CD14-positive monocyte (primary cell): ENCODE measurements around the gene PSEN1. TPM values are rescaled to one million over a fixed set of nuclear protein-coding genes. Genes with fewer than 3 reads are reported as not detected.
A peak's percentile ranks its signal among the peaks of the same experiment; 100 is the strongest.

Experiments used
- DNase-seq, 3 donors: peaks; one replicate each; pipeline ENCODE4 v3.0.0-alpha.2; 2011 to 2022
- H2AFZ ChIP-seq: 2 replicates; pipeline ENCODE4 v1.6.0; 2012; ENCODE audit warnings: mild to moderate bottlenecking, low read depth, low read length, inconsistent platforms; ENCODE audit not compliant: insufficient read depth, poor library complexity, severe bottlenecking
- H3K27ac ChIP-seq, 2 donors: 1 replicate in 1 of 2; 2 replicates in 1 of 2; pipeline ENCODE4 v1.5.1; 2012 to 2013; ENCODE audit warnings: low read length in 2 of 2, control low read depth in 1 of 2, inconsistent platforms in 1 of 2, low read depth in 1 of 2, mild to moderate bottlenecking in 1 of 2
- H3K27me3 ChIP-seq, 2 donors: one replicate each; pipeline versions ENCODE4 v1.6.0 to v1.6.1; 2011 to 2013; ENCODE audit warnings: low read length in 2 of 2; ENCODE audit not compliant: control insufficient read depth in 2 of 2, insufficient read depth in 2 of 2
- H3K36me3 ChIP-seq, 2 donors: replicated peaks in 1 of 2; 1 replicate in 1 of 2; 2 replicates in 1 of 2; pipeline versions ENCODE4 v1.5.1 to v1.6.1; 2012 to 2013; ENCODE audit warnings: low read length in 2 of 2, control low read depth in 1 of 2, inconsistent platforms in 1 of 2, mild to moderate bottlenecking in 1 of 2; ENCODE audit not compliant: insufficient read depth in 2 of 2, control insufficient read depth in 1 of 2
- H3K4me1 ChIP-seq, 2 donors: 1 replicate in 1 of 2; 2 replicates in 1 of 2; pipeline versions ENCODE4 v1.5.1 to v1.6.1; 2012 to 2013; ENCODE audit warnings: low read length in 2 of 2, control low read depth in 1 of 2, inconsistent platforms in 1 of 2, mild to moderate bottlenecking in 1 of 2, moderate library complexity in 1 of 2; ENCODE audit not compliant: insufficient read depth in 2 of 2, control insufficient read depth in 1 of 2
- H3K4me2 ChIP-seq: replicated peaks from 2 replicates; pipeline ENCODE3; 2012; ENCODE audit warnings: low read length, moderate library complexity, mild to moderate bottlenecking; ENCODE audit not compliant: poor library complexity, severe bottlenecking; ENCODE audit errors: extremely low read depth
- H3K4me3 ChIP-seq, 3 experiments: fragments of 200-600 bp in 1 of 3; sonication (generic) in 1 of 3; replicated peaks in 1 of 3; 1 replicate in 2 of 3; 2 replicates in 1 of 3; pipeline ENCODE4 v1.5.1; 2011 to 2013; ENCODE audit warnings: low read length in 3 of 3, mild to moderate bottlenecking in 3 of 3, control low read depth in 2 of 3, low read depth in 2 of 3, inconsistent platforms in 1 of 3, moderate library complexity in 1 of 3
- H3K79me2 ChIP-seq: 2 replicates; pipeline ENCODE4 v1.6.0; 2012; ENCODE audit warnings: mild to moderate bottlenecking, control low read depth, inconsistent platforms, low read length, moderate library complexity; ENCODE audit not compliant: insufficient read depth
- H3K9ac ChIP-seq: 2 replicates; pipeline ENCODE4 v1.6.0; 2017; ENCODE audit warnings: low read length, mild to moderate bottlenecking; ENCODE audit not compliant: insufficient read depth, poor library complexity, severe bottlenecking
- H3K9me3 ChIP-seq, 2 donors: replicated peaks in 1 of 2; 1 replicate in 1 of 2; 2 replicates in 1 of 2; pipeline versions ENCODE4 v1.5.1 to v1.6.1; 2012 to 2013; ENCODE audit warnings: low read length in 2 of 2, control low read depth in 1 of 2; ENCODE audit not compliant: control insufficient read depth in 1 of 2, insufficient read depth in 1 of 2
- H4K20me1 ChIP-seq: 2 replicates; pipeline ENCODE4 v1.6.0; 2012; ENCODE audit warnings: mild to moderate bottlenecking, low read length, control low read depth, moderate library complexity; ENCODE audit not compliant: insufficient read depth
- H3K27ac Mint-ChIP-seq, 7 donors: one replicate each; pipeline ENCODE4 v1.8.0; 2020; ENCODE audit warnings: mild to moderate bottlenecking in 7 of 7, mixed read lengths in 7 of 7, moderate library complexity in 6 of 7, inconsistent platforms in 2 of 7
- H3K27me3 Mint-ChIP-seq, 3 donors: one replicate each; pipeline ENCODE4 v1.8.0; 2021 to 2022; ENCODE audit warnings: low read depth in 3 of 3, mild to moderate bottlenecking in 3 of 3, mixed read lengths in 3 of 3, moderate library complexity in 3 of 3, inconsistent platforms in 1 of 3
- H3K36me3 Mint-ChIP-seq, 2 donors: one replicate each; pipeline ENCODE4 v1.8.0; 2020; ENCODE audit warnings: mixed read lengths in 2 of 2, inconsistent platforms in 1 of 2, mild to moderate bottlenecking in 1 of 2
- H3K4me1 Mint-ChIP-seq: one replicate; pipeline ENCODE4 v1.8.0; 2020; ENCODE audit warnings: mild to moderate bottlenecking, mixed read lengths
- H3K4me3 Mint-ChIP-seq, 2 donors: one replicate each; pipeline ENCODE4 v1.8.0; 2020; ENCODE audit warnings: mild to moderate bottlenecking in 2 of 2, mixed read lengths in 2 of 2, moderate library complexity in 1 of 2
- H3K9me3 Mint-ChIP-seq, 7 donors: one replicate each; pipeline ENCODE4 v1.8.0; 2020 to 2022; ENCODE audit warnings: mixed read lengths in 7 of 7, mild to moderate bottlenecking in 6 of 7, moderate library complexity in 6 of 7, inconsistent platforms in 2 of 7
- CTCF ChIP-seq: fragments of 200-600 bp; IDR thresholded peaks from one replicate; pipeline ENCODE4 v1.8.0; 2022; ENCODE audit warnings: antibody characterized with exemption, mild to moderate bottlenecking
- WGBS: methylation state at CpG from one replicate; pipeline ENCODE4 v1.1.5; 2013; ENCODE audit warnings: missing lambda C conversion rate; ENCODE audit not compliant: insufficient coverage; 5-methylcytosine and 5-hydroxymethylcytosine counted together
- intact Hi-C, 2 donors: fragments of 100-400 bp; cut with micrococcal nuclease; formaldehyde crosslinking; loops; one replicate each; pipeline versions ENCODE4 v1.15.0 to v1.15.1; 2023
- polyA plus RNA-seq, 3 donors: library from polyadenylated mRNA; depleted of rRNA in 1 of 3; unstranded in 2 of 3; stranded (reverse) in 1 of 3; fragments of 300-500 nt in 2 of 3; fragments of >200 nt in 1 of 3; fragmentation: Illumina TruSeq in 2 of 3; gene quantifications; 1 replicate in 2 of 3; 2 replicates in 1 of 3; pipeline ENCODE4 v1.2.3, GENCODE V29; 2012 to 2021

The PSEN1 gene
- polyA plus RNA-seq, 3 donors: 42.4 to 130 (median 85.6) TPM

- no CpG with 5 or more reads among the region's 3 CpGs for WGBS
- H3K4me3 Mint-ChIP-seq: no peak overlapping the region
- Histone ChIP-seq H3K4me2 (no peak overlapping the region), H3K9ac (no peak overlapping the region), H2AFZ (no peak overlapping the region), H4K20me1 (peaks cover 50% of the 10 kb centered on the region), H3K27ac (peak overlapping the region in 1 of 2 donors; percentile 26), H3K4me3 (no peak overlapping the region), H3K79me2 (peaks cover 40% of the 10 kb centered on the region), H3K27me3 (no peaks in the 10 kb centered on the region), H3K9me3 (no peaks in the 10 kb centered on the region), H3K4me1 (peaks cover 0 to 26% of the 10 kb centered on the region in 2 donors), H3K36me3 (peaks cover 93 to 97% of the 10 kb centered on the region in 2 donors)
- H3K27me3 Mint-ChIP-seq: no peaks in the 10 kb centered on the region
- DNase-seq: peak in 1 of 3 donors; percentile 38
- peak overlapping the region in 3 of 7 donors; percentile 51 to 55 (median 52) for H3K27ac Mint-ChIP-seq
- H3K36me3 Mint-ChIP-seq: peaks cover 84 to 96% of the 10 kb centered on the region in 2 donors
- H3K9me3 Mint-ChIP-seq: no peaks in the 10 kb centered on the region
- intact Hi-C loops: no loop called here
- peak; percentile 40 for TF ChIP-seq CTCF
- H3K4me1 Mint-ChIP-seq: peaks cover 21% of the 10 kb centered on the region
Observed at GRCh38 chr14:73173092-73173735, 36.9 kb downstream of the PSEN1 start.

- peaks cover 10 to 59% of the 10 kb centered on the region in 2 donors for H3K4me1 ChIP-seq
- peaks cover 47% of the 10 kb centered on the region for H3K4me1 Mint-ChIP-seq
- peak overlapping the region in 1 of 3 experiments; percentile 22 for H3K4me3 ChIP-seq
- TF ChIP-seq CTCF: no peak
- H3K79me2 ChIP-seq: peaks cover 49% of the 10 kb centered on the region
- peaks cover 0 to 2% (median 0%) of the 10 kb centered on the region in 7 donors for H3K9me3 Mint-ChIP-seq
- H2AFZ ChIP-seq: peak overlapping the region; percentile 14
- H3K27ac Mint-ChIP-seq: peak overlapping the region; percentile 55 to 92 (median 83)
- no peaks in the 10 kb centered on the region for H3K27me3 ChIP-seq
- peak overlapping the region in 1 of 2 donors; percentile 85 for H3K27ac ChIP-seq
- no peak overlapping the region for H3K9ac ChIP-seq
- peak overlapping the region in 1 of 2 donors; percentile 32 for H3K4me3 Mint-ChIP-seq
- H3K36me3 Mint-ChIP-seq: peaks cover 68 to 91% of the 10 kb centered on the region in 2 donors
- intact Hi-C loops: no loop called here
- peak overlapping the region; percentile 17 for H3K4me2 ChIP-seq
- peaks cover 16% of the 10 kb centered on the region for H4K20me1 ChIP-seq
- H3K27me3 Mint-ChIP-seq: peaks cover 0 to 2% (median 0%) of the 10 kb centered on the region in 3 donors
- peaks cover 78 to 83% of the 10 kb centered on the region in 2 donors for H3K36me3 ChIP-seq
- H3K9me3 ChIP-seq: no peaks in the 10 kb centered on the region
- WGBS: 7% methylated on average over 3 of the region's 3 CpGs
- peak; percentile 8 to 74 (median 27) for DNase-seq
Observed at GRCh38 chr14:73176685-73177084, 40.4 kb downstream of the PSEN1 start.
